PFSK-1 (cell line): Measurements from ENCODE around the gene ICA1.

Experiments
- FOXP2 ChIP-seq: optimal IDR thresholded peaks from 2 replicates; pipeline ENCODE3; 2011; ENCODE audit warnings: borderline replicate concordance, control low read depth, inconsistent platforms; ENCODE audit not compliant: insufficient read depth; ENCODE audit errors: extremely low read length, extremely low read depth
- POLR2AphosphoS5 ChIP-seq: IDR thresholded peaks from 2 replicates; pipeline ENCODE4 v1.6.1; 2012; ENCODE audit warnings: low read depth, mild to moderate bottlenecking, control low read depth, low read length, moderate library complexity
- SIN3A ChIP-seq: IDR thresholded peaks from 2 replicates; pipeline ENCODE4 v1.6.1; 2012; ENCODE audit warnings: mild to moderate bottlenecking, low read length, moderate library complexity, borderline replicate concordance; ENCODE audit not compliant: insufficient read depth
- TAF1 ChIP-seq: IDR thresholded peaks from 2 replicates; pipeline ENCODE4 v1.6.1; 2012; ENCODE audit warnings: low read length, control low read depth, borderline replicate concordance; ENCODE audit not compliant: insufficient read depth
- TF ChIP-seq, protein P1 (sequence below), 2 experiments: IDR thresholded peaks; 2 replicates each; pipeline versions ENCODE4 v1.6.1 to v1.8.0; 2011 to 2012; ENCODE audit warnings: low read depth in 2 of 2, low read length in 2 of 2, control low read depth in 1 of 2, inconsistent platforms in 1 of 2, mild to moderate bottlenecking in 1 of 2, moderate library complexity in 1 of 2; ENCODE audit not compliant: insufficient read depth in 1 of 2

Gene ICA1

DNA sequence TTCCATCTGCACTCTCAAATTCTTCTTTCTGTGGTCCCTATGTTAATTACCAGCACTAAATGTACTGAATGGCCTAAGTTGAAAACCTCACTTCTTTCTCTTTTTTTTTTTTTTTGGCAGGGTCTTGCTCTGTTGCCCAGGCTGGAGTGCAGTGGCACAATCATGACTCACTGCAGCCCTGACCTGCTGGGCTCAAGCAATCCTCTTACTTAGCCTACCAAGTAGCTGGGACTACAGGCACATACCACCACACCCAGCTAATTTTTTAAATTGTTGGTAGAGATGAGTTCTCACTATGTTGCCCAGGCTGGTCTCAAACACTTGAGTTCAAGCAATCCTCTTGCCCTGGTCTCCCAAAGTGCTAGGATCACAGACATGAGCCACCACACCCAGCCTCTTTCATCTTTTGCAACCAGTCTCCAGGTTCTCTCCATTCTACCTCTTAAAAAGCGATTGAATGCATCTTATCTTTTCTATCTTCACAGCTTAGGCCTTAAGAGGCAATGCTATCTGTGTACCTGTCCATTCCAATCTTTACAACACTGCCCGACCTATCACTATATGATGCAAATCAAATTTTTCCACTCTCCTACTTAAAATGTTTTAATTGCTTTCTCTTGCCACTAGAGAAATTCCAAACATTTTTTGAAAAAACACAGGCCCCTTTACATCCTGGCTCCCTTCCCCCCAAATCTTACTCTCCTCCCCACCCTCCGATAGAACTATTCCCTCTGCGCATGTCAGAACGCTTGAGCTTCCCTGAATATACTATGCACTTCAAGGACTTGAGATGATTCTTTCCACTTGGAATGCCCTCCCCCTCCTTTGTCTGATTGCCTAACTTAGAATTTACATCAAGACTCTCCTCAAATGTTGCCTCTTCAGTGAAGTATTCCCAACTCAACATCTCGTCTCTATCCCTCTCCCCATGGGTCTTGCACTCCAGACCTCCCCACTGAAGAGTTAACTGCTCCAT, 6.0 kb downstream of the ICA1 start:
- no peak for TF ChIP-seq SIN3A
- TF ChIP-seq, protein P1, sequence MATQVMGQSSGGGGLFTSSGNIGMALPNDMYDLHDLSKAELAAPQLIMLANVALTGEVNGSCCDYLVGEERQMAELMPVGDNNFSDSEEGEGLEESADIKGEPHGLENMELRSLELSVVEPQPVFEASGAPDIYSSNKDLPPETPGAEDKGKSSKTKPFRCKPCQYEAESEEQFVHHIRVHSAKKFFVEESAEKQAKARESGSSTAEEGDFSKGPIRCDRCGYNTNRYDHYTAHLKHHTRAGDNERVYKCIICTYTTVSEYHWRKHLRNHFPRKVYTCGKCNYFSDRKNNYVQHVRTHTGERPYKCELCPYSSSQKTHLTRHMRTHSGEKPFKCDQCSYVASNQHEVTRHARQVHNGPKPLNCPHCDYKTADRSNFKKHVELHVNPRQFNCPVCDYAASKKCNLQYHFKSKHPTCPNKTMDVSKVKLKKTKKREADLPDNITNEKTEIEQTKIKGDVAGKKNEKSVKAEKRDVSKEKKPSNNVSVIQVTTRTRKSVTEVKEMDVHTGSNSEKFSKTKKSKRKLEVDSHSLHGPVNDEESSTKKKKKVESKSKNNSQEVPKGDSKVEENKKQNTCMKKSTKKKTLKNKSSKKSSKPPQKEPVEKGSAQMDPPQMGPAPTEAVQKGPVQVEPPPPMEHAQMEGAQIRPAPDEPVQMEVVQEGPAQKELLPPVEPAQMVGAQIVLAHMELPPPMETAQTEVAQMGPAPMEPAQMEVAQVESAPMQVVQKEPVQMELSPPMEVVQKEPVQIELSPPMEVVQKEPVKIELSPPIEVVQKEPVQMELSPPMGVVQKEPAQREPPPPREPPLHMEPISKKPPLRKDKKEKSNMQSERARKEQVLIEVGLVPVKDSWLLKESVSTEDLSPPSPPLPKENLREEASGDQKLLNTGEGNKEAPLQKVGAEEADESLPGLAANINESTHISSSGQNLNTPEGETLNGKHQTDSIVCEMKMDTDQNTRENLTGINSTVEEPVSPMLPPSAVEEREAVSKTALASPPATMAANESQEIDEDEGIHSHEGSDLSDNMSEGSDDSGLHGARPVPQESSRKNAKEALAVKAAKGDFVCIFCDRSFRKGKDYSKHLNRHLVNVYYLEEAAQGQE (IDR thresholded peaks at IDR 0.05; ENCODE audit: insufficient read depth in 1 of 2, low read depth in 2 of 2, low read length in 2 of 2): no peak
- no peak for TF ChIP-seq TAF1

DNA sequence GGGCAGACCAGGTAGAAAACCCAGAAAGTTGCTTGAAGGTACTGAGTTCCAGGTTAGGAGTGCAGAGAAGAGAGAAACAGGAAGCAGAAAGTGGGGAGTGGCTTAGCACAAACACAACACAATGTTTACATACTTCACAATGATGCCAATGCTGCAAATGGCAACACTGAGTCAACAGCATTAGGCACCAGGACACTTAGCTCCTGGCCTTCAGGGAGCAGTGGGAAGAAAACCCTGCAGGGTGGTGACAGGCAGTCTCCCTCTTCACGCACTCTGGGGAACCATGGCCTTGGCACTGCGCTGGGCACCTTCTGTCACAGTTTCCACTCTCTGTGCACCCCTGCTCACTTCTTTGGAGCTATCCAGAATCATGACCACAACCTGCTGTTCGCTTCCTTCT, 7.3 kb downstream of the ICA1 start:
- TF ChIP-seq, protein P1 (IDR thresholded peaks at IDR 0.05; ENCODE audit: insufficient read depth in 1 of 2, low read depth in 2 of 2, low read length in 2 of 2): no peak
- TF ChIP-seq POLR2AphosphoS5 (no peak), TAF1 (no peak), SIN3A (no peak), FOXP2 (no peak)

DNA sequence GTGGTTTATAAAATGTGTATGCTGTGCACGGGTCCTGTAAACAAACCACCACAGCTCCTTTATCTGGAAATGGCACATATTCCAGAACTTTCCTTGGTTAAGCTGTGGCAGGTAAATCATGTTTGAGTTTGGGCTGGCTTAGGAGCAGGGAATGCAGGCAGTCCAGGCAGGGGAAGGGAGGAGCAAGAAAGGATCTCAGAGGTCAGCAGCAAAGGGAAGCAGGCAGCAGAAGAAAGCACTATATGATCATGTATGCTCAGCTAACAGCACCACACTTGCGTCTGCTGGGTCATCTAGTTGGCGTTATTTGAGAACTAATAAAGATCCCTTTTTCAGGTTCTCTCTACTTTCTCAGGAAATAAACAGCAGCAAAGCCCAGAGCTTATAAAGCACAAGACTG, 7.8 kb downstream of the ICA1 start:
- TF ChIP-seq POLR2AphosphoS5 (no peak), FOXP2 (no peak), SIN3A (no peak), TAF1 (no peak)
- TF ChIP-seq, protein P1 (IDR thresholded peaks at IDR 0.05; ENCODE audit: insufficient read depth in 1 of 2, low read depth in 2 of 2, low read length in 2 of 2): no peak

DNA sequence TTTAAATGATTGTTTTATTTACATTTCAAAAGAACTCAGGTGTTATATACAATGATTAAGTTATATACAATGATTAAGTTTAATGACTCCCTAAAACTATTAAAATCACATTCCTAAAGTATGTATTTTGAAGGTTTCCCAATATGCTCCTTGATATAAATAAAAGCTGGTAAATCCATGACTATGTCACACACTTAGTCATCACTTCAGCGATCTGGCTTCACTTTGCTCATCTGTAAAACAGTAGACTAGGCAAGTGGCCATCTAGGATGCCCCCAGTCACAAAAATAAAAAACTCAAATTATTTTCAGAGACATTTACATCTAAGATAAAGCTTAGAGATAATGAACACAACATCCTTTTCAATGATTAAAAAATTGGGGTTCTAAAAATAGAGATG, 10.8 kb downstream of the ICA1 start:
- TF ChIP-seq, protein P1 (IDR thresholded peaks at IDR 0.05; ENCODE audit: insufficient read depth in 1 of 2, low read depth in 2 of 2, low read length in 2 of 2): no peak
- TF ChIP-seq TAF1 (no peak), POLR2AphosphoS5 (no peak)
